ENCODE results near the gene GPR15LG.

- TF ChIP-seq EZH2phosphoT487 (IDR thresholded peaks at IDR 0.05; ENCODE audit: borderline replicate concordance, low read length) (no peak), CTCF (conservative IDR thresholded peaks at IDR 0.05; ENCODE audit: low read depth, low read length) (no peak)
These were observed 35.8 kb upstream of the GPR15LG start for GRCh38 chr10:84137811-84138210.
